GM19468 (cell line): Measurements from ENCODE around the gene TRIM71.
"Not testable (repeated sequence)": the region's sequence is repeated elsewhere in the genome, so short reads cannot be mapped to it uniquely, and the experiment has no call there.

Source experiments
- ATAC-seq: cut with Tn5 transposase; IDR thresholded peaks from one replicate; pipeline ENCODE4 v1.9.1; 2021; ENCODE audit warnings: mild to moderate bottlenecking, moderate library complexity, moderate number of reproducible peaks; ENCODE audit not compliant: unreplicated experiment; ENCODE audit errors: extremely low read depth

TRIM71 gene

GRCh38 chr3:32912046-32912445 is 94.2 kb downstream of the TRIM71 start:
- no peak for ATAC-seq

- ATAC-seq: no peak
Measured at GRCh38 chr3:32913790-32914446, 96.1 kb downstream of the TRIM71 start.

GRCh38 chr3:32919920-32920319 is 102.1 kb downstream of the TRIM71 start:
- no peak for ATAC-seq

GRCh38 chr3:32922078-32922477 is 104.3 kb downstream of the TRIM71 start:
- no peak for ATAC-seq

- no peak for ATAC-seq
Measured at GRCh38 chr3:32930161-32930560, 112.4 kb downstream of the TRIM71 start.

- ATAC-seq: not testable (repeated sequence)
Measured at GRCh38 chr3:32931273-32931672, 113.5 kb downstream of the TRIM71 start.

GRCh38 chr3:32934150-32934742 is 116.4 kb downstream of the TRIM71 start:
- ATAC-seq: no peak

- no peak for ATAC-seq
Measured at GRCh38 chr3:32937331-32937730, 119.5 kb downstream of the TRIM71 start.

- ATAC-seq: not testable (repeated sequence)
Measured at GRCh38 chr3:32939531-32940284, 121.9 kb downstream of the TRIM71 start.

- ATAC-seq: no peak
Measured at GRCh38 chr3:32940726-32941125, 122.9 kb downstream of the TRIM71 start.

GRCh38 chr3:32945136-32945535 is 127.3 kb downstream of the TRIM71 start:
- ATAC-seq: no peak

- ATAC-seq: not testable (repeated sequence)
Measured at GRCh38 chr3:32945598-32945997, 127.8 kb downstream of the TRIM71 start.

GRCh38 chr3:32946973-32947788 is 129.4 kb downstream of the TRIM71 start:
- no peak for ATAC-seq
